Hematopoietic multipotent progenitor cell (in vitro differentiated cells): ENCODE data around the gene C3orf62. TPM values are rescaled to one million over a fixed set of nuclear protein-coding genes. Genes with fewer than 3 reads are reported as not detected.
"Not testable (repeated sequence)": the region's sequence is repeated elsewhere in the genome, so short reads cannot be mapped to it uniquely, and the experiment has no call there.

Experiments used
- DNase-seq, 3 donors: peaks; one replicate each; pipeline ENCODE4 v3.0.0-alpha.2; 2011 to 2015; ENCODE audit warnings: low read depth in 2 of 3, low spot score in 2 of 3
- total RNA-seq: library from RNA; depleted of rRNA; stranded (reverse); fragments of >200 nt; gene quantifications from one replicate; pipeline ENCODE4 v1.2.3, GENCODE V29; 2012

Gene C3orf62
- total RNA-seq, 1 donor = 3.2 TPM

DNA sequence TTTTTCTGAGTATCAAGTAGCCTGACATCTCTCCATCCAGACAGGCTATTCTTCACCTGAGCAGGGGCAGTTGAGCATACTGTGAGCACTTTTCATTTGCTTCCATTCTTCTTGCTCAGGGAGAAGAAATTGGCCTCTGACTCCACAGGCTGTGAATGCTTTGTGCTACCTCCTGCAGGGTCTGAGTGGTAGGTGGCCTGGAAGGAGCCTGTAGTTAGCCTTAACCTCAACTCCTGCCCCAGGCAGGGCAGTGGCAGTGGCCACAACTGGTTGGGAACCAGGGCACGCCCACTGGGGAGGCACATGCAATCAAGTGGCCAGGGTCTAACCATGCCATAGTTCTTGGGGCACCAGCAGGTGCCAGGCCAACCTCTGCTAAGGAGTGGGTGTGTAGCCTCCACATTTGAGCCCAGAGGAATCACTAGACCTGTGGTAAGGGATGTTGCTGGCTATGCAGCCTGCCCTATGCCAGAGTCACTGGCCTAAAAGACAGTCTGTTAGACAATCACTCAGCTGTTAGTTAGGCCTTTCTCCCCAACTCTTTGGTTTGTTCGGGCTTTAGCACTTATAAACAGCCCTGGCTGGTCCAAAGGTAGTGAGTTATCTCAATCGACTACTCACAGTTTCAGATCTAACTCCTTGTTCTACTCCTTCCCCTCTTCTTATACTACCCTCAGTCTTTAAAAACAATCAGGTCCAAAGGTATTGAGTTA is 7.4 kb downstream of the C3orf62 start:
- DNase-seq = no peak

DNA sequence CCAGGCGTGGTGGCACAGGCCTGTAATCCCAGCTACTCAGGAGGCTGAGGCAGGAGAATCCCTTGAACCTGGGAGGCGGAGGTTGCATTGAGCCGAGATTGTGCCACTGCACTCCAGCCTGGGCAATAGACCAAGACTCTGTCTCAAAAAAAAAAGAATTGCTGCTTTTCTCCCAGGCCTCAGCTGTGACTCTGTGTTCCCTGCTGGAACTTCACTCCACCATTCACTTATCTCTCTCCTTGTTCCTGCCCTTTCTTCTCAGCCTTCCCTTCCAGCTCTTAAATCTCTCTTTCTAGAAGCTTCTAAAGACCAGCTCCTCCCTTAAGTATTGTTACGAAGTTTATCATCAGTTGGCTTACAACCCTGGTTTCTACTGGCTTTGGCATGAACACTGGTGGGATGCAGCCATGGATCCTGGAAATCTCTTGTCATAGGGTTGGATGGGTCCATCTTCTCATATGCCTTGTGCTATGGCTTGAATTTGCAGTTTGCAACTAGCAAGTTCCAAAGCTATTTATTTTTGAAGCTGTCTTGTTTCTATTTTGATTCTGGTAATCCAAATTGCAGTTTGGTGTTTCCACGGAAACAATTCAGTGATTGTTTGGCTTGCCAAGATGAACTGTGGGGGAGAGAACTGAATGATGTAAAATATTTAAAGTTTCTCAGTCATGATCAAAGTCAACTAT is 10.5 kb downstream of the C3orf62 start:
- DNase-seq = no peak

DNA sequence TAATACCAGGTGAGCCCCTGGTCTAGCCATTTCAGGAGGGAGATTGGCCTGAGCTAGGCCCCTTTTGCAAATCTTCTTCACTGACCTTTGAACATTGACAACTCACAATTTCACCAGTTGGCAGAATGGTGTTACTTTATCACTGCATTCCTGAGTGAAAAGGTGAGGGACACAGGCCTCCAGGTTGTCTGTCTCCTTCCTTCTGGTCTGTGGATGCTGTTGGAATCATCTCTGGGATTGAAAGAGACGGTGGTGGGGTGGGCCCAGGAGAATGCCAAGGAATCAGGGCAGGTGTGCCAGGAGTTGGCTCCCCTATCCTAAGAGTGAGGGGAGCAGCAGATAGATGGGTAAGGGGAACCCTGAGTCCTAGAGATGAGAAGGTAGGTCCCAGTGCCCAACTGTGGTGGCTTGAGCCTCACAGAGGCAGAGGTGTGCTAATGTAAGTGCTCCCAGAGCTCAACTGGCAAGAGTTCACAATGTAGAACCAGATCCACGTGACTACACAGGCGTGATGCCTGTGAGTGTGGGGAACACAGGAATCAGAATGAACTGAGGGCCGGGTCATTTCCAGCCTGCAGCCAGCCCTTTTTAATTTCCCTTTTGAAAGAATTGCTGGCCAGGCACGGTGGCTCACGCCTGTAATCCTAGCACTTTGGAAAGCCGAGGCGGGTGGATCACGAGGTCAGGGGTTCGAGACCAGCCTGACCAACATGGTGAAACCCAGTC is 11.2 kb downstream of the C3orf62 start:
- no peak for DNase-seq

GRCh38 chr3:49263159-49263889 is 13.7 kb downstream of the C3orf62 start:
- DNase-seq = no peak

- no peak for DNase-seq
Observed at GRCh38 chr3:49260806-49261324, 16.2 kb downstream of the C3orf62 start.

GRCh38 chr3:49257187-49257586 is 19.8 kb downstream of the C3orf62 start:
- no peak for DNase-seq

DNA sequence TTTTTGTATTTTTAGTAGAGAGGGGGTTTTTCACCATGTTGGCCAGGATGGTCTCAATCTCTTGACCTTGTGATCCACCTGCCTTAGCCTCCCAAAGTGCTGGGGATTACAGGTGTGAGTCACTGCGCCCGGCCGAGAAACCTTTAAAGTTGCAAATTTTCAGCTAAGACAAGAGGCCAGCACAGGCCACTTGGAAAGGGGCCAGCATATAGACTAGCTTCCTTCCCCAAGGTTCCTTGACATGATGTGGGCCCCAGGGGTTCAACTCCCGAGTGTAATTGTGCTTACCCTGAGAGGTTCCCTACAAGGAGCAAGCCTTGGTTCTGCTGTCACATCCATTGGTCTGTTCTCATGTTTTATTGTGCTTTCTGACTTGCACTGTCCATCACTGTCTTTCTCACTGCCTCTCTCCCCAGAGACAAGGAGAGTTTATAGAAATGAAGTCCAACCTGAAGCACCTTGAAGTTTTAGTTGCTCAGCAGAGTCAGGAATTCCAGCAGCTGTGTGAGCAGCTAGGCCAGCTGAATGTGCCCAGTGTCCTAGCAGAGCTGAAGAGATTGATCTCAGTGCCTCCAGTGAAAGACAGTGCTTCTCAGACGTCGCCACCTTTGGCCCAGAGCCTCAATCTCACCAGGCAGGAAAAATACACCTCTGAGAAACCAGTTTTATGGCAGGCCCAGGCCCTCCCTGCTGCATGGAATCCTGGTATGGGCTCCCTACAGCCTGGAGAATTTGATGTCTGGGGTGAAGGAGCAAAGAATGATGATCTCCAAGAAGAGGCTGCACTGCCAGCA is 21.1 kb downstream of the C3orf62 start:
- no peak for DNase-seq

DNA sequence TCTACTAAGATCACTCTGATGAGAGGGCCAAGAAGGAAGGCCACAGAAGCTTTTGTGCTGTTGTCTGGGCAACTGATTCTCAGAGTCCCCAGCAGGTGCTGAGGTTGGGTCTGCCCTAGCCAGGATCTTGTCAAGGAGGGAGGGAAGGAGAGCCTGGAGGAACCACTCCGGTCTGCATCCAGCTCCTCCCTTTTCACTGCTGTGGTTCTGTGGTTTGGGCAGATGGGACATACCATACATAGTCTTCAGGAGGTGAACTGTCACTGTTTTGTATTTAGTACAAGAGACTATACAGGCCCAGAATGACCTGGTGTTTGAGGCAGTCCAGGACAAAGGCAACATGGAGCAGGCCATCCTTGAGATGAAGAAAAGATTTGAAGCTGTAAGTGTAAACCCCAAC is 21.9 kb downstream of the C3orf62 start:
- peak in 1 of 3 donors; percentile 50 for DNase-seq

DNA sequence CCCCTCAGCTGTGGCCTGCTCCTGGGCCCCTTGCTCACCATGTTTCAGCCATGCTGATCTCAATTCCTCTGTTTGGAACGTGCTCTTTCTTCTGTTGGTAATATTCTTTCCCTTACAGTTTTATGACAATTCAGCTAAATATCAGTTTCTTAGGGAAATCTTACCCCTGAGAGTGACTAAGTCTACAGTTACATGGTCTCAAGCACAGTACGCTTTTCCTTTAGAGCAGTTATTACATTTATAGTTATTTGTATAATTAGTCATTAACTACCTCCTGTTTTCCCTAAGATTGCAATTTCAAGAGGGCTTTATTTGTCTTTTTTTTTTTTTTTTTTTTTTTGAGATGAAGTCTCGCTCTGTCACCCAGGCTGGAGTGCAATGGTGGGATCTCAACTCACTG is 23.5 kb downstream of the C3orf62 start:
- DNase-seq = no peak

GRCh38 chr3:49248840-49249227 is 28.2 kb downstream of the C3orf62 start:
- DNase-seq = peak in 2 of 3 donors; percentile 28 to 54

- peak in 1 of 3 donors; percentile 1 for DNase-seq
Observed at GRCh38 chr3:49244581-49245205, 32.3 kb downstream of the C3orf62 start.

DNA sequence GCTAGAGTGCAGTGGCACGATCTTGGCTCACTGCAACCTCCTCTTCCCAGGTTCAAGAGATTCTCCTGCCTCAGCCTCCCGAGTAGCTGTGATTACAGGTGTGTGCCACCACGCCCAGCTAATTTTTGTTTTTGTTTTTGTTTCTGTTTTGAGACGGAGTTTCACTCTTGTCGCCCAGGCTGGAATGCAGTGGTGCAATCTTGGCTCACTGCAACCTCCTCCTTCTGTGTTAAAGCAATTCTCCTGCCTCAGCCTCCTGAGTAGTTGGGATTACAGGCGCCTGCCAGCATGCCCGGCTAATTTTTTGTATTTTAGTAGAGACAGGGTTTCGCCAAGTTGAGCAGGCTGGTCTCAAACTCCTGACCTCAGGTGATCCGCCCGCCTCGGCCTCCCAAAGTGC is 36.9 kb downstream of the C3orf62 start:
- DNase-seq = not testable (repeated sequence)

DNA sequence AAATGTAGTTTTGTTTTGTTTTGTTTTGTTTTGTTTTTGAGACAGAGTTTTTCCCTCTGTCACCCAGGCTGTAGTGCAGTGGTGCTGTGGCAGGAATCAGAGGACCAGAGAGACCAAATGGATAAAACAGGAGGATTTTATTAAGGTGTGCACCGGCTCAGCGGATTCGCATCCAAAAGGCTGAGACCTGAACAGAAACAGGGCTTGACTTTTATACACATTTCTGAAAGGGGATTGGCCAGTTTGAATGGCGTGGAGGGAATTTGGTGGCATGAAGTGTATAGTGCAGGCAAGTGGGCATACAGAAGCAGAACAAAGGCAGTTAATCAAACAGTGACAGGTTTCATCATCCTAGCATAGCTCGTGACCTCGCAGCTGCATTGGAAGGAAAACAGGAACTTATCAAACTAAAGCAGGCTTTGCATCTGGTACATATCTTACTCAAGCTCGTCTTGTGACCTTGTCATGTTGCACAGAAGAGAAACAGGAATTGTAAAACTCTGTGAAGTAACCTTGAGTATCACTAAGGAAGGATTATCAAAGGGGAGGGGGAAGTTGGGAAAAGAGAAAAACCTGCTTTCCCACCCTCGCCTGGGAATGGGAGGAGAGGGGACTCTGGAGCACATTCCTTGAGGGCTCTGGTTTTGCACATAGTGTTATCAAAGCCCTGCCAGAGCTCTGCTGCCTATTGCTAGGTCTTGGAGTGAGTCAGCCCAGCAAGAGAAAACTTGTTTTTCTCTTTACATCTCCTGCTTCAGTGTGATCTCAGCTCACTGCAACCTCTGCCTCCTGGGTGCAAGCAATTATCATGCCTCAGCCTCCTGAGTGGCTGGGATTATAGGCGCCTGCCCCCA is 38.5 kb downstream of the C3orf62 start:
- DNase-seq = peak in 2 of 3 donors; percentile 86 to 97

- no peak for DNase-seq
Observed at GRCh38 chr3:49237344-49237743, 39.7 kb downstream of the C3orf62 start.

- no peak for DNase-seq
Observed at GRCh38 chr3:49236226-49236625, 40.8 kb downstream of the C3orf62 start.

GRCh38 chr3:49228817-49229216 is 48.2 kb downstream of the C3orf62 start:
- DNase-seq = not testable (repeated sequence)

DNA sequence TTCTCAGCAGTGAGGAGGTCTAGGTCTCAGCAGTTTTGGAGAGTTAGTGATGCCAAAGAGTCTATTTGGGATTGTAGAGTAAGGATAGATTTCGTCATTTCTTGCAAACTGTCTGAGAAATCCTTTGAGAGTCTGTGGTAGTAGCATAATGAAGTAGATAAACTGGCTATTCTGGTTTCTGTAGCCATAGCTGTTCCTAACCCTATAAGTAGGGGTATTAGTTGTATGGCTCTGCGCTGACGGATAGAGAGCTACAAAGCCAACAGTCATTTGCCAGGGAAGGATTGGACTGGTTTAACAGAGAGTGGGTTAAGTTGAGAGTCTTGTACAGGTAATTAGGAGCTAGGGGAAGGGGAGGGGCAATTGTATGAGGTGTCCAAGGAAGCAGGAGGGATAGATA is 55.0 kb downstream of the C3orf62 start:
- DNase-seq = no peak

GRCh38 chr3:49220985-49221563 is 56.0 kb downstream of the C3orf62 start:
- DNase-seq = not testable (repeated sequence)
